ENCODE results near the gene FOXM1. TPM values are rescaled to one million over a fixed set of nuclear protein-coding genes. Genes with fewer than 3 reads are reported as not detected.

FOXM1 gene
- total and polyA plus RNA-seq, 2 of the 13 experiments (the other 11 are each of a cell fraction or from before 2014, with no cell fraction given): 17.1 to 25.9 TPM

DNA sequence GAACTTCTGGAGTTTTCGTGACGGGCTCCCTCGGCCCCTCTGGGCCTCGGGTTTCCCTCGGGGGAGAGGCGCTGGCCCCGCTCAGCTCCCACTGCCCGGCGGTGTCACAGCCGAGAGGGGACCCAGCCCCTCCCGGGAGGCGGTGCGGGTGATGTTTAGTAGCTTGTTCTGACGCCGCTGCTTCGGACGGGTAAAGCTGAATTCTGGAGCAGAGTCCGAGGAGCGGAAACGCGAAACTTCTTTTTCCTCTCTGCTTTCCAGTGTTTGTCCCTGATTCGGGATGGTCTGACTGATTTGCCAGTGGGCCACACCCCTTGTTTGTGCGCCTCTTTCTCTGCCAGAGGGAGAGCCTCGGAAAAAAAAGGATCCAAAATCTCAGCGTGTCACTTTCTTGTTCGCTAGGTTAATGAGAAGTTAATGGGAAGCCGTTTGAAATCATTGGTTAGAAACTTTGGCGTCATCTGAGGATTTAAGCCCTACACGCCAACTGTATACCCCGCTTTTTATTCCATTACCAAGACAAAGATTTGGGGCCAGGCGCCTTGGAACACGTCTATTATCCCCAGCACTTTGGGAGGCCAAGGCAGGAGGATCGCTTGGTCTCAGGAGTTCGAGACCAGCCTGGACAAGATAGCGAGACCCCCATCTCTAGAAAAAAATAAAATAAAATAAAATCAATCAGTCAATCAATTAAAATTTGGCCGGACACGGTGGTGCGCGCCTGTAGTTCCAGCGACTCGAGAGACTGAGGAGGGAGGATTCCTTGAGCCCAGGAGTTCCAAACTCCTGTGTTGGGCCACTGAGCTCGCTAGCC lies 14.5 kb upstream of the FOXM1 start (continued):
- TF ChIP-seq PRDM15 (CRISPR knock-in tag; IDR thresholded peaks at IDR 0.05): peak; percentile 89
- no peak for TF ChIP-seq ZNF143 (CRISPR knock-in tag; IDR thresholded peaks at IDR 0.05)
- TF ChIP-seq MEIS2 (CRISPR knock-in tag; IDR thresholded peaks at IDR 0.05): 0 out of 2 replicates have a peak, but pooled peaks have one; percentile 11
- no peak for TF ChIP-seq MLX (CRISPR knock-in tag; IDR thresholded peaks at IDR 0.05)
- TF ChIP-seq KMT2B (CRISPR knock-in tag; IDR thresholded peaks at IDR 0.05): no peak; the same call in 1 of the 2 replicates
- TF ChIP-seq RFX5 (IDR thresholded peaks at IDR 0.05; ENCODE audit: low read depth, low read length): no peak
- peak; percentile 2 for TF ChIP-seq XRCC5 (optimal IDR thresholded peaks at IDR 0.05; ENCODE audit: low read length)
- no peak for TF ChIP-seq ZNF101 (CRISPR knock-in tag; IDR thresholded peaks at IDR 0.05; ENCODE audit: borderline replicate concordance, low read depth)
- no peak for TF ChIP-seq KDM2A (CRISPR knock-in tag; IDR thresholded peaks at IDR 0.05; ENCODE audit: borderline replicate concordance, low read depth)
- TF ChIP-seq ZNF496 (CRISPR knock-in tag; IDR thresholded peaks at IDR 0.05; ENCODE audit: insufficient replicate concordance): no peak
- TF ChIP-seq, protein P1, sequence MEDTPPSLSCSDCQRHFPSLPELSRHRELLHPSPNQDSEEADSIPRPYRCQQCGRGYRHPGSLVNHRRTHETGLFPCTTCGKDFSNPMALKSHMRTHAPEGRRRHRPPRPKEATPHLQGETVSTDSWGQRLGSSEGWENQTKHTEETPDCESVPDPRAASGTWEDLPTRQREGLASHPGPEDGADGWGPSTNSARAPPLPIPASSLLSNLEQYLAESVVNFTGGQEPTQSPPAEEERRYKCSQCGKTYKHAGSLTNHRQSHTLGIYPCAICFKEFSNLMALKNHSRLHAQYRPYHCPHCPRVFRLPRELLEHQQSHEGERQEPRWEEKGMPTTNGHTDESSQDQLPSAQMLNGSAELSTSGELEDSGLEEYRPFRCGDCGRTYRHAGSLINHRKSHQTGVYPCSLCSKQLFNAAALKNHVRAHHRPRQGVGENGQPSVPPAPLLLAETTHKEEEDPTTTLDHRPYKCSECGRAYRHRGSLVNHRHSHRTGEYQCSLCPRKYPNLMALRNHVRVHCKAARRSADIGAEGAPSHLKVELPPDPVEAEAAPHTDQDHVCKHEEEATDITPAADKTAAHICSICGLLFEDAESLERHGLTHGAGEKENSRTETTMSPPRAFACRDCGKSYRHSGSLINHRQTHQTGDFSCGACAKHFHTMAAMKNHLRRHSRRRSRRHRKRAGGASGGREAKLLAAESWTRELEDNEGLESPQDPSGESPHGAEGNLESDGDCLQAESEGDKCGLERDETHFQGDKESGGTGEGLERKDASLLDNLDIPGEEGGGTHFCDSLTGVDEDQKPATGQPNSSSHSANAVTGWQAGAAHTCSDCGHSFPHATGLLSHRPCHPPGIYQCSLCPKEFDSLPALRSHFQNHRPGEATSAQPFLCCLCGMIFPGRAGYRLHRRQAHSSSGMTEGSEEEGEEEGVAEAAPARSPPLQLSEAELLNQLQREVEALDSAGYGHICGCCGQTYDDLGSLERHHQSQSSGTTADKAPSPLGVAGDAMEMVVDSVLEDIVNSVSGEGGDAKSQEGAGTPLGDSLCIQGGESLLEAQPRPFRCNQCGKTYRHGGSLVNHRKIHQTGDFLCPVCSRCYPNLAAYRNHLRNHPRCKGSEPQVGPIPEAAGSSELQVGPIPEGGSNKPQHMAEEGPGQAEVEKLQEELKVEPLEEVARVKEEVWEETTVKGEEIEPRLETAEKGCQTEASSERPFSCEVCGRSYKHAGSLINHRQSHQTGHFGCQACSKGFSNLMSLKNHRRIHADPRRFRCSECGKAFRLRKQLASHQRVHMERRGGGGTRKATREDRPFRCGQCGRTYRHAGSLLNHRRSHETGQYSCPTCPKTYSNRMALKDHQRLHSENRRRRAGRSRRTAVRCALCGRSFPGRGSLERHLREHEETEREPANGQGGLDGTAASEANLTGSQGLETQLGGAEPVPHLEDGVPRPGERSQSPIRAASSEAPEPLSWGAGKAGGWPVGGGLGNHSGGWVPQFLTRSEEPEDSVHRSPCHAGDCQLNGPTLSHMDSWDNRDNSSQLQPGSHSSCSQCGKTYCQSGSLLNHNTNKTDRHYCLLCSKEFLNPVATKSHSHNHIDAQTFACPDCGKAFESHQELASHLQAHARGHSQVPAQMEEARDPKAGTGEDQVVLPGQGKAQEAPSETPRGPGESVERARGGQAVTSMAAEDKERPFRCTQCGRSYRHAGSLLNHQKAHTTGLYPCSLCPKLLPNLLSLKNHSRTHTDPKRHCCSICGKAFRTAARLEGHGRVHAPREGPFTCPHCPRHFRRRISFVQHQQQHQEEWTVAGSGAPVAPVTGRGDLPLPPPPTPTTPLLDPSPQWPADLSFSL (CRISPR knock-in tag; IDR thresholded peaks at IDR 0.05): peak; percentile 65; the same call in 1 of the 2 replicates
- no peak for TF ChIP-seq ZNF275 (CRISPR knock-in tag; IDR thresholded peaks at IDR 0.05; ENCODE audit: borderline replicate concordance)
- TF ChIP-seq, protein P2, sequence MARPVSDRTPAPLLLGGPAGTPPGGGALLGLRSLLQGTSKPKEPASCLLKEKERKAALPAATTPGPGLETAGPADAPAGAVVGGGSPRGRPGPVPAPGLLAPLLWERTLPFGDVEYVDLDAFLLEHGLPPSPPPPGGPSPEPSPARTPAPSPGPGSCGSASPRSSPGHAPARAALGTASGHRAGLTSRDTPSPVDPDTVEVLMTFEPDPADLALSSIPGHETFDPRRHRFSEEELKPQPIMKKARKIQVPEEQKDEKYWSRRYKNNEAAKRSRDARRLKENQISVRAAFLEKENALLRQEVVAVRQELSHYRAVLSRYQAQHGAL (CRISPR knock-in tag; IDR thresholded peaks at IDR 0.05; ENCODE audit: not compliant biosample characterization): no peak
- TF ChIP-seq YEATS4 (CRISPR knock-in tag; IDR thresholded peaks at IDR 0.05; ENCODE audit: borderline replicate concordance): peak; percentile 43; the same call in 1 of the 2 replicates
- TF ChIP-seq ZNF432 (CRISPR knock-in tag; IDR thresholded peaks at IDR 0.05; ENCODE audit: borderline replicate concordance): no peak
